Measurements from ENCODE around the gene FMNL1.

- no peak for TF ChIP-seq CTCF (IDR thresholded peaks at IDR 0.05)
- TF ChIP-seq EZH2 (IDR thresholded peaks at IDR 0.05), result no peak
Measured at GRCh38 chr17:45189009-45189408, 32.7 kb upstream of the FMNL1 start.

Data from neural progenitor cell (in vitro differentiated cells).